DMS114 treated with DMSO at 0.1 percent for 48 hours (cell line): ENCODE data around the gene GLYR1.

Experiments
- DNase-seq: peaks from one replicate; lab custom pipeline; 2025; ENCODE audit not compliant: unreplicated experiment; lab: John Stamatoyannopoulos, UW

The GLYR1 gene

GRCh38 chr16:4880006-4880580 lies 33.0 kb upstream of the GLYR1 start:
- DNase-seq, result no peak

DNA sequence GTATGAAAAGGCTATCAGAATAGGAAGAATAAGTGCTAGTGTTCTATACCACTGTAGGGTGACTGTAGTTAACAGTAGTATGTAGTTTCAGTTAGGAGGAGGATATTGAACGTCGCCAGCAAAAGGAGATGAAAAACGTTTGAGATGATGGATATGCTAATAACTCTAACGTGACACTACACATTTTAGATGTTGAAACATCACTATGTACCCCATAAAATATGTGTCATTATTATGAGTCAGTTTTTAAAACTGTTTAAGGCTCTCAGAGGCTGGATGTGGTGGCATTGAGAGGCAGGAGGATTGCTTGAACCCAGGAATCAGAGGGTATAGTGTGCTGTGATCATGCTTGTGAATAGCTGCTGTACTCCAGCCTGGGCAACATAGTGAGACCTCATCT lies 32.0 kb upstream of the GLYR1 start:
- no peak for DNase-seq

DNA sequence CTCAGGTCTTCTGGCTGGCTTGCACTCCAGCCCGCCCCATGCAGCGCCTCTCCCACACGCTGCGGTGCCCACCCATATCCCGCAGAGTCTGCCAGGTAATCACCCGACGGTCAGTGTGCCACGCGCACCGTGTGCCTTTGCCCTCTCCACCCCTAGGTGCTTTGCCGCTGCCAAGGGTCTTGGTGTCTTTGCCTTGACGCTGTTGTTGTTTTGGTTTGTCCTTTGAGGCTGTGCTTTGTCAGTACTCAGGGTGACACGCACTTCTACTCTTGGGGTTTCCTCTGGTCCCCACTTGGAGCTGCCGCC lies 30.2 kb upstream of the GLYR1 start:
- DNase-seq, result no peak

GRCh38 chr16:4876646-4877379 lies 29.7 kb upstream of the GLYR1 start:
- DNase-seq, result no peak

DNA sequence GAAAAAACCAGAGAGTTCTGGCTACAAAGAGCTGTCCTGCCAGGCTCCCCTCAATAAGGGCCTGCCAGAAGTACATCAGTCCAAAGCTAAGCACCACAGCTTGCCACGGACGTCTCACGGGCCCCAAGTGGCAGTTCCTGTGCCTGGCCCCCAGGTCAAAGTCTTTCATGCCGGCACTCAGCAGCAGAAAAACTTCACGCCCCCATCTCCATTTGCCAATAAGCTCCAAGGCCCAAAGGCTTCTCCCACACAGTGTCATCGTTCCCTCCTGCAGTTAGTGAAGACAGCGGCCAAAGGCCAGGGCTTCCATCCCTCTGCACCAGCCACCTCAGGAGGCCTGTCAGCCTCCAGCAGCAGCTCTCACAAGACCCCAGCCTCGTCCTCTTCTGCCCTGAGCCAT lies 27.6 kb upstream of the GLYR1 start:
- DNase-seq, result no peak

- DNase-seq, result no peak
These were observed 26.0 kb upstream of the GLYR1 start for GRCh38 chr16:4873091-4873490.

DNA sequence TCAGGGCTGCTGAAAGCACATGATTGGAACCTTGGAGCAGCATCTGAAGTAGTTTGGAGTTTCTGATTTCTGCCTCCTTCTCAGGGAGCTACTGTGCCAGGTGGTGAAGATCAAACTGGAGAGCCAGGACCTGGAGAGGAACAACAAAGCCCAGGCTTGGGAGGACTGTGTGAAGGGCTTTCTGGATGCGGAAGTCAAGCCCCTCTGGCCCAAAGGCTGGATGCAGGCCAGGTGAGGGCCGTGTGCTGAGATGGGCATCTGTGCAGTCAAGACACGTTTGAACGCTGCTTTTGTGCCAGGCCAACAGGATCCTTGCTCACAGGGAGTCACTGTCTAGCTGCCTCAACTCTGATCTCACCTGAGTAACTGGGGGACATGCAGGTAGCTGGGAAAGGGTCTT lies 24.0 kb upstream of the GLYR1 start:
- DNase-seq, result no peak

DNA sequence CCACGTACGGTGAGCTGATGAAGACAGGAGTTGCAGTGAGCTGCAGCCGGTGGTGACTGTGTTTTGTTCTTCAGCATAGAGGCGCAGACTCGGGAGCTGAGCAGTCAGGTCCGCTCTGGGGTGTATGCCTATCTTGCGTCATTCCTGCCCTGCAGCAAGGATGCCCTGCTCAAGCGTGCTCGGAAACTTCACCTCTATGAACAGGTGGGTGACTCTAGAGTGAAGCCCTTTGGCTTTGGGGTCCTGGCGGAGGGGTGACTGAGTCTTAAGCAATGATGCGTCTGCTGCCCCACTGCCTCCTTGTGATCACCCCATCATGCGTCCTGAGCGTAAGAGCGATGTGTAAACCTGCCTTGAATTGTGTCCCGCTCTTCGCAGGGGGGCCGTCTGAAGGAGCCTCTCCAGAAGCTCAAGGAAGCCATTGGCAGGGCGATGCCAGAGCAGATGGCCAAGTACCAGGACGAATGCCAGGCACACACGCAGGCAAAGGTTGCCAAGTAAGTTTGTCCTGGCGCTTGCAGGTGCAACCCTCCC lies 23.1 kb upstream of the GLYR1 start:
- no peak for DNase-seq

DNA sequence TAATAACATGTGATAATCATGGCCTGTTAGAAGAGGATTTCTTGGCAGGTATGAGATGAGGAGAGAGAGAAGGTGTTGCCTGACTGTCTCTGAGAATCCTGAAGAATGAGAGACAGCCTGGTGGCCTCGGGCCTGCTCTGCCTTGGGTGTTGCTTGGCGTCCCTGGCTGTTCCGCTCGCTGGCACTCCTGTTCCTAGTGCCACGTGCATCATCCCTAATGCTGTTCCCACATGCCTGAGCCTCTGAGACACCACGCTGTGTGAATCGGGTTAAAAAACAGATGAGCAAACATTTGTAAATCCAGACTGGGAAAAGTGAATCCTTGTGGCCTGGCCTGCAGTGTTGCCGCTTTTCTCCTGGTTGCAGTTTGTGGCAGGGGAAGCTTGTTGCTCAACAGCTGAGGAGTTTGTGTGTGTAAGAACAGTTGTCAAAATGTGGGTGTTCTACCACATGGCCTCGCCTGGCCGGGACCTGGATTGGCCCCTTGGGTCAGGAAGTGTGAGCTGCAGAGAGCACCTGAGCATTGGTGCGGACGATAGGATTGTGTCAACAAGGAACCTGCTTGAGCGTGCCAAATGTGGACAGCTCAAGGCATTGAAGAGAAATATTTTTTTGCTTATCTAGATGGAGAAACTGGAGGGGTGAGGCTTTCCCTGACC lies 22.2 kb upstream of the GLYR1 start:
- DNase-seq, result no peak

DNA sequence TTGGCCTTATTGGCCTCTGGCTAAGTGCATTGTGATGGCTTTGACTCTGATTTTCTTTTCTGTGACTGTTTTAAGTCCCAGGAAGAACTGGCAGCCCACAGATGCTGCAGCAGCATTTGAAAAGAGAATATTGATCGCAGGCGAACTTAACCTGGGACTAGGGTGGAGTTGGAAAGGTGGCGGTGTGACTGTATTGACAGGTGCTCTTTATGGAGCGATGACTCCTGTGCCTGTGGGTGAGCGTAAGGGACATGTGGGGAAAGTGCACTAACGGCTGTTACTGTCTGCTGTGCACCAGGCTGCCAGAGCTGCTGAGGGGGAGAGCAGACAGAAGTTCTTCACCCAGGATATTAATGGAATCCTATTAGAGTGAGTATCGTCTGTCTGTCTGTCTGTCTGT lies 21.4 kb upstream of the GLYR1 start:
- DNase-seq, result no peak

GRCh38 chr16:4868026-4868425 lies 20.9 kb upstream of the GLYR1 start:
- no peak for DNase-seq

- DNase-seq, result no peak
These were observed 19.5 kb upstream of the GLYR1 start for GRCh38 chr16:4866586-4866985.

DNA sequence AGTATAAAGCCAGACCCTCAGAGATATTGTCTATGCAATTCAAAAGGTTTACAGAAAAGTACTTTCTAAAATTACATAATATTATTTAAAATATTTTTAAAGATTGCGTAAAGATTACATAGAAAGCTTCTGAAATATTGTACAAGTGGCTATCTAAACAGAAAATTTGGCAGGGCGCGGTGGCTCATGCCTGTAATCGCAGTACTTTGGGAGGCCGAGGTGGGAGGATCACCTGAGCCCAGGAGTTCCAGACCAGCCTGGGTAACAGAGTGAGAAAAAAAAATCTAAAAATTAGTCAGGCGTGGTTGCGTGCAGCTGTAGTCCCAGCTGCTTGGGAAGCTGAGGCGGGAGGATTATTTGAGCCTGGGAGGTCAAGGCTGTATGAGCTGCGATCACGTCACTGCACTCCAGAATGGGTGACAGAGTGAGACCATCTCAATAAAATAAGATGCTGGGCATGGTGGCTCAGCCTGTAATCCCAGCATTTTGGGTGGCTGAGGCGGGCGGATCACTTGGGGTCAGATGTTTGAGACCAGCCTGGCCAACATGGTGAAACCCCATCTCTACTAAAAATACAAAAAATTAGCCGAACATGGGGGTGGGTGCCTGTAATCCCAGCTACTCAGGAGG lies 18.3 kb upstream of the GLYR1 start:
- no peak for DNase-seq

GRCh38 chr16:4864728-4865127 lies 17.6 kb upstream of the GLYR1 start:
- DNase-seq, result no peak

DNA sequence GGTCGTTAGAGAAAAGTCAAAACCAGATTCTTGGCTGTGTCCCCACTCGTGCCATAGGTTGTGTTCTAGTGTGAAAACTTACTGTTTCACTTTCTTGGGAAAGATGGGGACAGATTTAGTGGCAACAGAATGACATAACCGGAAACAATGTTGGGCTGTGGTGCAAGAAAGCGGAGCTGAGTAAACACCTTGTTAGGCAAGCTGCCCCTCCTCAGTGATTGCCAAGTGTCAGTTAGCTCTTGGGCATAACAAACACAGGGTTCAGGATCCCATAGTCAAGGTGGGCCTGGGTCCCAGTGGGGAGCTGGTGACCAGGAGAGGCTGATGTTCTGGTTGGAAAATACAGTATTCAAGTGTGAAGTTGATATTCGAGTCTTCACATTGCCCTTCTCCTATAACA lies 15.6 kb upstream of the GLYR1 start:
- no peak for DNase-seq

GRCh38 chr16:4860727-4861342 lies 13.7 kb upstream of the GLYR1 start:
- DNase-seq, result no peak

DNA sequence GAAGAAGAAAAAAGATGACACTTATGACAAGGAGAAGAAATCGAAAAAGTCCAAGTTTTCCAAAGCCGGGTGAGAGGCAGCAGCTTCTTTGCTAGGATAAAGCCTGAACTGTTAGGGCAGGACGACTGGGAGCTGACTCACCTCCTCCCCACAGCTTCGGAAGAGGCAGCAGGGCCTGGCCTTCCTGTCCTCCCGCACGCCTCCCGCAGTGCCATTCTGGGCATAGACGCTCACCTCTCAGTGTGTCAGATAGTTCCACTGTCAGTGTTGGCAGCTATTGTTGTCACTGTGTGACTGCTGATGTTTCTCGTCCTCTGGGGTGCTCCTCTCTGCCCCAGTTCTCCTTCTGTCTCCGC lies 12.8 kb upstream of the GLYR1 start:
- DNase-seq, result no peak

DNA sequence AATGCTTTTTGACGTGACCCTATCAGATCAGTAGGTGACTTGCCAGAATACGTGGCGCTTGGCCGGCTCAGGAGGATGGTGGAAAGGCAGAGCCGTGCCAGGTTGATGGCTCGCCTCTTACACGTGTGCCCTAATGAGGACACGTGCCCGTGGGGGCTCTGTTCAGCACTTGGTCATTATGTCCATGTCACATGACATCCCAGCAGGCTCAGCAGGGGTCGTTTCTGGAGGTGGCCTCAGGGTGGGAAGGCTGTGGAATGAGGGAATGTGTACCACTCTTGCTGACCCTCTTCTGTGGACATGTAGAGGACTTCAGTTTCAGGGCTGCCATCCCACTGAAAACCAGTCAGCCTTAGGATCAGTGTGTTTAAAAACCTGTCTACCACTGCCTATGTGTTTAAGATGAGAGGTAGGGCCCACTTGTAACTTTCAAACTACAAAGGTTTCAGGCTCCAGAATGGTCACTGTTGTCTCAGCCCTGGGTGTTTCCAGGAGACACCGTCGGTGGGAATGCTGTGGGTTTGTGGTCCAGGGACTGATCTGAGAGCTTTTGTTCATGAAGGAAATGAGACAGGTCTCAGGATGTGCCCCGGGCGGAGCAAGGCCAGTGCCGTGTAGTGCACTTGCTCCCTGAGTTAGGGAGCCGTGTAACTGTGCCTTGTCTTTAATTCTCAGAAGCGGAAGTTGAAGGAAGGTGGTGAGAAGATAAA lies 12.3 kb upstream of the GLYR1 start:
- DNase-seq, result no peak

- no peak for DNase-seq
These were observed 8.7 kb upstream of the GLYR1 start for GRCh38 chr16:4855804-4856203.

GRCh38 chr16:4855371-4855770 lies 8.3 kb upstream of the GLYR1 start:
- DNase-seq, result no peak

- no peak for DNase-seq
These were observed 5.3 kb upstream of the GLYR1 start for GRCh38 chr16:4852221-4852872.
